NCI-H1105 (cell line): ENCODE measurements around the gene AFMID.
"Not testable (repeated sequence)": the region's sequence is repeated elsewhere in the genome, so short reads cannot be mapped to it uniquely, and the experiment has no call there.

Source experiments
- DNase-seq: peaks from one replicate; lab custom pipeline; 2025; lab: John Stamatoyannopoulos, UW

The AFMID gene

GRCh38 chr17:78223765-78224164, 36.6 kb downstream of the AFMID start:
- no peak for DNase-seq

DNA sequence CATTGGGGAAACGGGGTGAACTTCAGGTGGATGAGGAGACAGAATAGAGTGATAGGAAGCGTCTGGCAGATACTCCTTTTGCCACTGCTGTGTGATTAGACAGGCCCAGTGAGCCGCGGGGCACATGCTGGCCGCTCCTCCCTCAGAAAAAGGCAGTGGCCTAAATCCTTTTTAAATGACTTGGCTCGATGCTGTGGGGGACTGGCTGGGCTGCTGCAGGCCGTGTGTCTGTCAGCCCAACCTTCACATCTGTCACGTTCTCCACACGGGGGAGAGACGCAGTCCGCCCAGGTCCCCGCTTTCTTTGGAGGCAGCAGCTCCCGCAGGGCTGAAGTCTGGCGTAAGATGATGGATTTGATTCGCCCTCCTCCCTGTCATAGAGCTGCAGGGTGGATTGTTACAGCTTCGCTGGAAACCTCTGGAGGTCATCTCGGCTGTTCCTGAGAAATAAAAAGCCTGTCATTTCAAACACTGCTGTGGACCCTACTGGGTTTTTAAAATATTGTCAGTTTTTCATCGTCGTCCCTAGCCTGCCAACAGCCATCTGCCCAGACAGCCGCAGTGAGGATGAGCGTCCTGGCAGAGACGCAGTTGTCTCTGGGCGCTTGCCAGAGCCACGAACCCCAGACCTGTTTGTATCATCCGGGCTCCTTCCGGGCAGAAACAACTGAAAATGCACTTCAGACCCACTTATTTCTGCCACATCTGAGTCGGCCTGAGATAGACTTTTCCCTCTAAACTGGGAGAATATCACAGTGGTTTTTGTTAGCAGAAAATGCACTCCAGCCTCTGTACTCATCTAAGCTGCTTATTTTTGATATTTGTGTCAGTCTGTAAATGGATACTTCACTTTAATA, 37.3 kb downstream of the AFMID start:
- no peak for DNase-seq

GRCh38 chr17:78225088-78225865, 38.1 kb downstream of the AFMID start:
- no peak for DNase-seq

DNA sequence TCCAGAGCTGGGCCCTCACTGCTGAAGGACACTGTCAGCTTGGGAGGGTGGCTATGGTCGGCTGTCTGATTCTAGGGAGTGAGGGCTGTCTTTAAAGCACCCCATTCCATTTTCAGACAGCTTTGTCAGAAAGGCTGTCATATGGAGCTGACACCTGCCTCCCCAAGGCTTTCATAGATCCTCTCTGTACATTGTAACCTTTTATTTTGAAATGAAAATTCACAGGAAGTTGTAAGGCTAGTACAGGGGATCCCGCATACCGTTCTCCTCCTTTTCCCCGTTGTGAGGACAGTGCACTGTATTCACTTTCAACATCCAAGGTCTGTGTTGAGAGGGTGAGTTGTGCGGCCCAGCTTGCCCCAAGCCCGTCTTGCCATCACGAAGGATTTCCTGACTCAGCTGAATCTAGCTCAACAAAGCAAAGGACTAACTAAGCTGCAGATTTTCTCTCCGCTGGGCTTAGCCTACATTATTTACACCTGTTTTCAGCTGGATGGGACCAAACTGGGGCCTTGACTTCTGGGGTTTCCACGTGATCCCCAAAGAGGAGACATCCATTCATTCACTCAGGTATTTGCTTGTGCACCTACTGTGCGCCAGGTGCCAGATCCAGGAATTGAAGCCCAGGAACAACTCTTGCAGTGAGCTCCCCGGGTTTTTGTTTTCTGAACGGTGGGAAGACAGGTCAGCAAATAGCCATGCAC, 39.0 kb downstream of the AFMID start:
- DNase-seq, result no peak

DNA sequence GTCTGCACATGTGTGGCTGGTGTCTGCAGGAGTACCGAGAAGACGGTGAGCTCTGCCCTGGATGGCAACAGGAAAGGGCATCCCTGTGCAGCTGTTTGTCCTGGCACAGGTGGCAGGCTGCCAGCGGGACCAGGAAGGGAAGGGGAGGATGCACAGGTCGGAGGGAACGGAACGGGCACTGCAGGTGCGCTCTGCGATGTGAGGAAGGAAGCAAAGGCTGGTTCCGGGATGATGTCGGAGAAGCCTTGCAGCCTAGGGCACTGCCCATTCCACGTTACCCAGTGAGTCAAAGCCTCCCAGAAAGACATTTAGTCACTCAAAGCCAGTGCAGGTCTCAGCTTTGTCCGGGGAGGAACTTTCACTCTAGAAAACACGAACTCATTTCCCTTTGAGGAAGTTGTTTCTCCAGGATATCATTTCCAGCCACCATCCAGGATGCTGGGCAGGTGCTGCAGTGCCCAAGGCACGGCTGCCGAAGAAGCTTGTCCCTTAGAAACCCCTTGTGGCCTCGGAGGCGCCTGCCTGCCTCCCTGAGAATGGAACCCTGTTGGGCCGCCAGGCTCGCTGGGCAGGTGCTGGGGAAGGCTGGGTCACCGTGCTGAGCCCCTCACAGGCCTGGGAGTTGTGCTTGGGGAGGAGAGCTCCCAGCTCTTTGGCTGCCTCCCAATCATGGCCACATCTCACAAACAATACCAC, 39.7 kb downstream of the AFMID start:
- no peak for DNase-seq

GRCh38 chr17:78227455-78227916, 40.3 kb downstream of the AFMID start:
- DNase-seq, result no peak

DNA sequence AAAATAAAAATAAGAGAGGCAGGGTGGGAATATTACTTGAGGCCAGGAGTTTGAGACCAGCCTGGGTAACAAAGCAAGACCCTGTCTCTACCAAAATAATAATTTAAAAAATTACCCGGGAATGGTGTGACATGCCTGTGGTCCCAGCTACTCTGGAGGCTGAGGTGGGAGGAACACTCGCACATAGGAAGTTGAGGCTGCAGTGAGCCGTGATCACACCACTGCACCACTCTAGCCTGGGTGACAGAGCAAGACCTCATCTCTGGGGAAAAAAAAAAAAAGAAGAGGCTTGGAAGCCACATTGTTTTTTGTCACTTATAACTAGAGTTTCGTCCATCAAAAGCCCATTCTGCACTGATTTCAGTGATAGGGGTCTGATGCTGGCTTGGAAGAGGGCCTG, 41.0 kb downstream of the AFMID start:
- DNase-seq, result no peak

DNA sequence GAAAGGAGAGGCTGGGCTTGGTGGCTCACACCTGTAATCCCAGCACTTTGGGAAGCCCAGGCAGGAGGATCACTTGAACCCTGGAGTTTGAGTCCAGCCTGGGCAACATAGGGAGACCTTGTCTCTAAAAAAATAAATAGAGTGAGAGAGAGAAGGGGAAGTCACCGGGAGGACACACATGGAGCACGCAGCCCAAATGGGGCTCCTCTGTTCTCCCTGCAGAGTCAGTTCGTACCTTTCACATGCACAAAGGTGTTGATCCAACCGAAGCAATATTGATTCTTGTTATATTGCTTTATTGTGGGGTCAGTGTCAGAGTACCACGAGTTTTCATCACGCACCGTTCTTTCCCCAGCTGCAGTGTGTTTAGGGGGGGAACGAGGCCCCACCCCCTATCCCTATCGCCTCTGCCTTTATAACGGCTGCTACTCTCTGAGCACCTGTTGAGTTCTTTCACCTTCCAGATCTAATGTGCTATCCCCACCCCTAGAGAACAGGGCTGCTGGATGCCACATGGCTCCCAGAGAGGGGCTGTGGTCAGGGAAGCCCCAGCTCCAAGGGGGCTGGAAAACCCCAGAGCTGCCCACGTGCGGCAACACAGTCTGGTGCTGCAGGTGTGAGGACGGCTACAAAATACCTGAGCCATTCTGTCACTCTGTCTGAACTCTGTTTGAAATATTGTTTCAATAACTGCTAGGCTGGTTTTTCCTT, 43.2 kb downstream of the AFMID start:
- DNase-seq, result no peak

GRCh38 chr17:78230996-78231935, 44.1 kb downstream of the AFMID start, which contains the start of gene TMEM235:
Gene TMEM235, plus strand, starts transcription at chr17:78231631. Its CDS starts 393 bp downstream, at chr17:78232024.
- no peak for DNase-seq

DNA sequence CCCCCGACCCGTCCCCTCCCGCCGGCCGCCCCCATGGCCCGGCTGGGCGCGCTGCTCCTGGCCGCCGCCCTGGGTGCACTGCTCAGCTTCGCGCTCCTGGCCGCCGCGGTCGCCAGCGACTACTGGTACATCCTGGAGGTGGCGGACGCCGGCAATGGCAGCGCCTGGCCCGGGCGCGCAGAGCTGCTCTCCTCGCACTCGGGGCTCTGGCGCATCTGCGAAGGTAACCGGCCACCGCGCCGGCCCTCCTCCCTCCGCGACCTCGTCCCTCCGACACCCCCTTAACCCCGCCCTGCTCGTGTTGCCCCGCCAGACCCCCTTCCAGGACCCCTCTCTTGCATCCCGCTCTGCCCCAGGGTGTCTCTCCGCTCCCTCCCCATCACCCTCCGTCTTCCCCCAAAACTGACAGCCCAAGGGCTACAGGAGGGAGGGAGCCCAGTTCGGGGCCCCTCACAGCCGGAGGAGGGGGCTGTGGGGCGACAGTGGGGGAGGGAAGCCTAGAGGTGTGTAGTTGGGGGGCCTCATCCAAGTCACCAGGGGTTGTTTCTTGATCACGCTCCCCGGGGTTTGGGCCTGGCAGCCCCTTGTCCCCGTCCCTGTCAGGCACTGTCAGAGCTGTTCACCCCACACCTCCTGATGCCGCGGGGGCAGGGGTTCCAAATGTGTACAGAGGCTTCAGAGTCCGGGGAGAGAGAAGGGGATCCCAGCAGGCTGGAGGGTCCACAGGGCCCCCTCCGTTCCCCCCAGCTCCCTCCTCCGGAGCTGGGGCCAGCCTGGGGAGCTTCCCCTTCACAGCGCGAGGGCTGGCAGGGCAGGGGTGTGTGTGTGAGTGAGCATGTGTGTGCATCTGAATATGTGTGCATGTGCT, 45.1 kb downstream of the AFMID start:
- no peak for DNase-seq

GRCh38 chr17:78232859-78233173, 45.7 kb downstream of the AFMID start:
- no peak for DNase-seq

DNA sequence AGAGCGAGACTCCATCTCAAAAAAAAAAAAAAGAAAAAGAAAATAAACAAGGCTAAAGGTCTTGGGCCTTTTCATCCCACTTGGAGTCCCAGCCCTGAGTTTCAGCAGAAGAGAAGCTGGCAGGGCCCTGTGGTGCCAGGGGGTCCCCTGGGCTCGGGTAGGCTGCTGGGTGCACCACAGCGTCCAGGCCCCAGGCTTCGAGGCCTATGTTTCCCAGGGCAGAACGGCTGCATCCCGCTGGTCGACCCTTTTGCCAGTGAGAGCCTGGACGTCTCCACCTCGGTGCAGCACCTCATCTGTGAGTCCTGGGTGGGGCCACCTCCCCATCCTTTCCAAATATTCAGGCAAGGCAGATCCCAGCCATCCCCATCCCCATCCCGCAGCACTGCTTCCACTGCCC, 46.5 kb downstream of the AFMID start:
- DNase-seq, result no peak

GRCh38 chr17:78234261-78234865, 47.2 kb downstream of the AFMID start:
- DNase-seq, result no peak

DNA sequence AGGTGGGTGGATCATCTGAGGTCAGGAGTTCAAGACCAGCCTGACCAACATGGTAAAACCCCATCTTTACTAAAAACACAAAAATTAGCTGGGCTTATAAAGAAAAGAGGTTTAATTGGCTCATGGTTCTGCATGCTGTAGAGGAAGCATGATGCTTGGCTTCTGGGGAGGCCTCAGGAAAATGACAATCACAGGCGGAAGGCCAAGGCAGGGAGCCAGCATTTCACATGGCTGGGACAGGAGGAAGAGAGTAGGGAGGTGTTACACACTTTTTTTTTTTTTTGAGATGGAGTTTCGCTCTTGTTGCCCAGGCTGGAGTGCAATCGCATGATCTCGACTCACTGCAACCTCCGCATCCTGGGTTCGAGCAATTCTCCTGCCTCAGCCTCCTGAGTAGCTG, 47.9 kb downstream of the AFMID start:
- not testable (repeated sequence) for DNase-seq

GRCh38 chr17:78235885-78236284, 48.7 kb downstream of the AFMID start:
- no peak for DNase-seq

- DNase-seq, result no peak
These were observed 49.4 kb downstream of the AFMID start for GRCh38 chr17:78236362-78237127.

DNA sequence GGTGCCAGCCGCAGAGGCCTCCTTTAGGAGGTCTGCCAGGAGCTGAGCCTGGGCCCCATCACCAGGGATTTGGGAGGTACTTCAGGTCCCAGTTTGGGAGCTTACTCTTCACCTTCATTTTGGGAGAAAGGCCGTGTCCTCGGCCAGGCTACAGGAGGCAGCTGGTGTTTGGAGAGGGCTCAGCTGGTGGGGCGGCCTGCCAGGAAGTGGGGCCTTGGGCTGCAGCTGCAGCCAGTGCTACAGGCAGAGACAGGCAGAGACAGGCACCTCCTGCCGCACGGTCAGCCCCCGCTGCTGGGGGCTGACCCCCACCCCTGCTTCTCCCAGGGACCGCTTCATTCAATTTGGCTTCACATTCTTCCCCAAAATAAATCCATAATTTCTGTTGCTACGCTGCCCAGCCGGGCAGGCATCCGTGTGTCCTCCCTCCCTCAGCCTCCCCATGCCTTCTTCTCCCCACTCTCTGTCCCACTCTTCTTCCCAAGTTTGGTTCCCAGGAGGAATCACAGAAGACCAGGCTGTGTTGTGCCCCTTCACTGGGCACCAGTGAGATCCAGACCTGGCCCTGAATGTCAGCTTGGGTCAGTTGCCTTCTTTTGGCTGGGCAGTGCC, 50.3 kb downstream of the AFMID start:
- DNase-seq, result no peak
